ENCODE data around the gene P2RX7.

P2RX7 gene

GRCh38 chr12:121131941-121132341 is 735 bp upstream of the P2RX7 start:
- POLR2A ChIA-PET: interaction anchor here (0.7 kb wide), 1 partner anchor 84 kb away, joined by 3 read pairs; no protein-coding TSS in a partner anchor
- no peaks in the 10 kb centered on the region for H3K27me3 ChIP-seq (replicated peaks in 2 of 5; ENCODE audit: control insufficient read depth in 4 of 5, insufficient read depth in 5 of 5, low read length in 4 of 5)
- CTCF ChIA-PET: interaction anchor here (1.0 to 2.1 kb wide), 7 partner anchors 9 to 99 kb away, joined by 3 to 7 read pairs (median 4); no protein-coding TSS in a partner anchor
- no peak overlapping the region for H3K4me3 ChIP-seq (ENCODE audit: control insufficient read depth in 1 of 7, extremely low read depth in 1 of 7, insufficient read depth in 4 of 7, low read depth in 2 of 7, low read length in 6 of 7)
- H3K9me3 ChIP-seq (ENCODE audit: control extremely low read depth in 1 of 5, control insufficient read depth in 4 of 5, insufficient read depth in 2 of 5, low read depth in 1 of 5, low read length in 4 of 5): no peaks in the 10 kb centered on the region
- DNase-seq: no peak
- peaks cover 13 to 69% (median 59%) of the 10 kb centered on the region in 4 experiments for H3K4me1 ChIP-seq (ENCODE audit: control extremely low read depth in 1 of 4, control insufficient read depth in 4 of 4, insufficient read depth in 4 of 4, low read length in 3 of 4)
- H3K27ac ChIP-seq (ENCODE audit: insufficient read depth in 1 of 2, low read depth in 1 of 2, low read length in 2 of 2, poor library complexity in 1 of 2, severe bottlenecking in 2 of 2): no peak overlapping the region
- no peaks in the 10 kb centered on the region for H3K36me3 ChIP-seq (ENCODE audit: control insufficient read depth in 4 of 4, insufficient read depth in 4 of 4, low read length in 3 of 4)
- no CpG with 5 or more reads among the region's 4 CpGs for WGBS (ENCODE audit: insufficient coverage)

GRCh38 chr12:121133838-121134237 is 1.2 kb downstream of the P2RX7 start:
- Histone ChIP-seq H3K36me3 (ENCODE audit: control insufficient read depth in 4 of 4, insufficient read depth in 4 of 4, low read length in 3 of 4) (peaks cover 0 to 4% (median 0%) of the 10 kb centered on the region in 4 experiments), H3K9me3 (ENCODE audit: control extremely low read depth in 1 of 5, control insufficient read depth in 4 of 5, insufficient read depth in 2 of 5, low read depth in 1 of 5, low read length in 4 of 5) (no peaks in the 10 kb centered on the region), H3K4me3 (ENCODE audit: control insufficient read depth in 1 of 7, extremely low read depth in 1 of 7, insufficient read depth in 4 of 7, low read depth in 2 of 7, low read length in 6 of 7) (peak overlapping the region in 5 of 7 experiments; percentile 30 to 78 (median 65)), H3K27ac (ENCODE audit: insufficient read depth in 1 of 2, low read depth in 1 of 2, low read length in 2 of 2, poor library complexity in 1 of 2, severe bottlenecking in 2 of 2) (peak overlapping the region in 1 of 2 experiments; percentile 65), H3K4me1 (ENCODE audit: control extremely low read depth in 1 of 4, control insufficient read depth in 4 of 4, insufficient read depth in 4 of 4, low read length in 3 of 4) (peaks cover 13 to 50% (median 41%) of the 10 kb centered on the region in 4 experiments), H3K27me3 (replicated peaks in 2 of 5; ENCODE audit: control insufficient read depth in 4 of 5, insufficient read depth in 5 of 5, low read length in 4 of 5) (no peaks in the 10 kb centered on the region)
- ChIA-PET CTCF (interaction anchor here (0.9 kb wide), 1 partner anchor 89 kb away, joined by 3 read pairs; no protein-coding TSS in a partner anchor), POLR2A (no interaction called here)
- 96% methylated on average over 4 of the region's 7 CpGs for WGBS (ENCODE audit: insufficient coverage)
- DNase-seq: no peak

GRCh38 chr12:121135320-121135719 is 2.6 kb downstream of the P2RX7 start:
- CTCF ChIA-PET: interaction anchor here (1.1 to 1.6 kb wide), 2 partner anchors 19 to 47 kb away, joined by 3 to 4 read pairs; no protein-coding TSS in a partner anchor
- peaks cover 6 to 35% (median 28%) of the 10 kb centered on the region in 4 experiments for H3K4me1 ChIP-seq (ENCODE audit: control extremely low read depth in 1 of 4, control insufficient read depth in 4 of 4, insufficient read depth in 4 of 4, low read length in 3 of 4)
- WGBS (ENCODE audit: insufficient coverage): no CpG with 5 or more reads among the region's 3 CpGs

GRCh38 chr12:121137512-121137911 is 4.8 kb downstream of the P2RX7 start:
- ChIA-PET POLR2A (no interaction called here), CTCF (no interaction called here)
- Histone ChIP-seq H3K27ac (ENCODE audit: insufficient read depth in 1 of 2, low read depth in 1 of 2, low read length in 2 of 2, poor library complexity in 1 of 2, severe bottlenecking in 2 of 2) (no peak overlapping the region), H3K9me3 (ENCODE audit: control extremely low read depth in 1 of 5, control insufficient read depth in 4 of 5, insufficient read depth in 2 of 5, low read depth in 1 of 5, low read length in 4 of 5) (peaks cover 0 to 4% (median 0%) of the 10 kb centered on the region in 5 experiments), H3K27me3 (replicated peaks in 2 of 5; ENCODE audit: control insufficient read depth in 4 of 5, insufficient read depth in 5 of 5, low read length in 4 of 5) (no peaks in the 10 kb centered on the region), H3K4me1 (ENCODE audit: control extremely low read depth in 1 of 4, control insufficient read depth in 4 of 4, insufficient read depth in 4 of 4, low read length in 3 of 4) (peaks cover 6 to 18% (median 15%) of the 10 kb centered on the region in 4 experiments), H3K36me3 (ENCODE audit: control insufficient read depth in 4 of 4, insufficient read depth in 4 of 4, low read length in 3 of 4) (peaks cover 0 to 4% (median 4%) of the 10 kb centered on the region in 4 experiments), H3K4me3 (ENCODE audit: control insufficient read depth in 1 of 7, extremely low read depth in 1 of 7, insufficient read depth in 4 of 7, low read depth in 2 of 7, low read length in 6 of 7) (no peak overlapping the region)
- WGBS (ENCODE audit: insufficient coverage): 100% methylated on average over 3 of the region's 4 CpGs
- no peak for DNase-seq

More at GRCh38 chr12:121135320-121135719, 2.6 kb downstream of the P2RX7 start:
- POLR2A ChIA-PET: interaction anchor here (0.6 kb wide), 1 partner anchor 119 kb away, joined by 3 read pairs; no protein-coding TSS in a partner anchor
- DNase-seq: no peak
- H3K4me3 ChIP-seq (ENCODE audit: control insufficient read depth in 1 of 7, extremely low read depth in 1 of 7, insufficient read depth in 4 of 7, low read depth in 2 of 7, low read length in 6 of 7): no peak overlapping the region
- H3K27me3 ChIP-seq (replicated peaks in 2 of 5; ENCODE audit: control insufficient read depth in 4 of 5, insufficient read depth in 5 of 5, low read length in 4 of 5): no peaks in the 10 kb centered on the region
- no peaks in the 10 kb centered on the region for H3K9me3 ChIP-seq (ENCODE audit: control extremely low read depth in 1 of 5, control insufficient read depth in 4 of 5, insufficient read depth in 2 of 5, low read depth in 1 of 5, low read length in 4 of 5)
- H3K27ac ChIP-seq (ENCODE audit: insufficient read depth in 1 of 2, low read depth in 1 of 2, low read length in 2 of 2, poor library complexity in 1 of 2, severe bottlenecking in 2 of 2): no peak overlapping the region
- H3K36me3 ChIP-seq (ENCODE audit: control insufficient read depth in 4 of 4, insufficient read depth in 4 of 4, low read length in 3 of 4): peaks cover 0 to 4% (median 0%) of the 10 kb centered on the region in 4 experiments

- POLR2A ChIA-PET: no interaction called here
- Histone ChIP-seq H3K4me1 (ENCODE audit: control extremely low read depth in 1 of 4, control insufficient read depth in 4 of 4, insufficient read depth in 4 of 4, low read length in 3 of 4) (peaks cover 6 to 12% (median 10%) of the 10 kb centered on the region in 4 experiments), H3K27me3 (replicated peaks in 2 of 5; ENCODE audit: control insufficient read depth in 4 of 5, insufficient read depth in 5 of 5, low read length in 4 of 5) (no peaks in the 10 kb centered on the region), H3K27ac (ENCODE audit: insufficient read depth in 1 of 2, low read depth in 1 of 2, low read length in 2 of 2, poor library complexity in 1 of 2, severe bottlenecking in 2 of 2) (no peak overlapping the region), H3K4me3 (ENCODE audit: control insufficient read depth in 1 of 7, extremely low read depth in 1 of 7, insufficient read depth in 4 of 7, low read depth in 2 of 7, low read length in 6 of 7) (no peak overlapping the region), H3K9me3 (ENCODE audit: control extremely low read depth in 1 of 5, control insufficient read depth in 4 of 5, insufficient read depth in 2 of 5, low read depth in 1 of 5, low read length in 4 of 5) (peaks cover 0 to 4% (median 0%) of the 10 kb centered on the region in 5 experiments), H3K36me3 (ENCODE audit: control insufficient read depth in 4 of 4, insufficient read depth in 4 of 4, low read length in 3 of 4) (peaks cover 0 to 4% (median 4%) of the 10 kb centered on the region in 4 experiments)
- WGBS (ENCODE audit: insufficient coverage): 98% methylated on average over 5 of the region's 5 CpGs
- CTCF ChIA-PET: no interaction called here
- DNase-seq: no peak
Measured at GRCh38 chr12:121138284-121138683, 5.6 kb downstream of the P2RX7 start.

GRCh38 chr12:121139286-121139685 is 6.6 kb downstream of the P2RX7 start:
- DNase-seq: no peak

More at GRCh38 chr12:121139286-121139685, 6.6 kb downstream of the P2RX7 start:
- no peak overlapping the region for H3K27ac ChIP-seq (ENCODE audit: insufficient read depth in 1 of 2, low read depth in 1 of 2, low read length in 2 of 2, poor library complexity in 1 of 2, severe bottlenecking in 2 of 2)
- no peak overlapping the region for H3K4me3 ChIP-seq (ENCODE audit: control insufficient read depth in 1 of 7, extremely low read depth in 1 of 7, insufficient read depth in 4 of 7, low read depth in 2 of 7, low read length in 6 of 7)
- 98% methylated on average over 5 of the region's 5 CpGs for WGBS (ENCODE audit: insufficient coverage)
- CTCF ChIA-PET: interaction anchor here (0.7 to 1.3 kb wide), 3 partner anchors 85 to 92 kb away, joined by 3 read pairs; no protein-coding TSS in a partner anchor
- H3K9me3 ChIP-seq (ENCODE audit: control extremely low read depth in 1 of 5, control insufficient read depth in 4 of 5, insufficient read depth in 2 of 5, low read depth in 1 of 5, low read length in 4 of 5): peaks cover 0 to 4% (median 0%) of the 10 kb centered on the region in 5 experiments
- POLR2A ChIA-PET: no interaction called here
- peaks cover 0 to 15% (median 5%) of the 10 kb centered on the region in 4 experiments for H3K4me1 ChIP-seq (ENCODE audit: control extremely low read depth in 1 of 4, control insufficient read depth in 4 of 4, insufficient read depth in 4 of 4, low read length in 3 of 4)
- peaks cover 0 to 4% (median 4%) of the 10 kb centered on the region in 4 experiments for H3K36me3 ChIP-seq (ENCODE audit: control insufficient read depth in 4 of 4, insufficient read depth in 4 of 4, low read length in 3 of 4)
- H3K27me3 ChIP-seq (replicated peaks in 2 of 5; ENCODE audit: control insufficient read depth in 4 of 5, insufficient read depth in 5 of 5, low read length in 4 of 5): no peaks in the 10 kb centered on the region
